LHCN-M2 (cell line): Measurements from ENCODE around the gene SETSIP. TPM values are rescaled to one million over a fixed set of nuclear protein-coding genes. Genes with fewer than 3 reads are reported as not detected.
"Not testable (repeated sequence)": the region's sequence is repeated elsewhere in the genome, so short reads cannot be mapped to it uniquely, and the experiment has no call there.

Experiments used
- DNase-seq: peaks from one replicate; pipeline ENCODE4 v3.0.0-alpha.2; 2012; ENCODE audit warnings: low read depth
- total RNA-seq: library from RNA; depleted of rRNA; stranded (reverse); fragments of >200 nt; gene quantifications from 2 replicates; pipeline ENCODE4 v1.2.3, GENCODE V29; 2014; rRNA removed

SETSIP gene
- total RNA-seq, 1 experiment from 2014 or later = not detected

- DNase-seq = no peak
Measured at GRCh38 chr1:92051948-92052347, 23.3 kb downstream of the SETSIP start.

- no peak for DNase-seq
Measured at GRCh38 chr1:92045766-92046495, 29.3 kb downstream of the SETSIP start.

GRCh38 chr1:92043621-92044020 is 31.6 kb downstream of the SETSIP start:
- DNase-seq = no peak

DNA sequence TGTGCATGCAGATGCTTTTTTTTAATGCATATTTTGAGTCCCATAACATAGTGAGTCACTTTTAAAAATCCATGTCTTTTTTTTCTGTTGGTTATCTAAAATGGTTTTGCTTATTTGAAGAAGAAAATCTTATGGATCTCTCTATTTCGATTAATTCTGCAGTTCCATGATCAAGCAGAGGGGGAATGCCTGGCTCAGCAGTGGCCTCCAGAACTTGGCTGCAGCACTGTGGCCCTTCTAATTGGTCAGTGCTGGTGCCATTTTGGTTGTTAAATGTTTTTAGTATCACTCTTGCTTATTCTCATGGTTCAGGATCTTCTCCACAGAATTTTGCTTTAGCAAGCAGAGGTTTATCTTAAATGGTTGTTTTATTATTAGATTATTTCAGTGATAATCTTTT is 34.2 kb downstream of the SETSIP start:
- DNase-seq = no peak

DNA sequence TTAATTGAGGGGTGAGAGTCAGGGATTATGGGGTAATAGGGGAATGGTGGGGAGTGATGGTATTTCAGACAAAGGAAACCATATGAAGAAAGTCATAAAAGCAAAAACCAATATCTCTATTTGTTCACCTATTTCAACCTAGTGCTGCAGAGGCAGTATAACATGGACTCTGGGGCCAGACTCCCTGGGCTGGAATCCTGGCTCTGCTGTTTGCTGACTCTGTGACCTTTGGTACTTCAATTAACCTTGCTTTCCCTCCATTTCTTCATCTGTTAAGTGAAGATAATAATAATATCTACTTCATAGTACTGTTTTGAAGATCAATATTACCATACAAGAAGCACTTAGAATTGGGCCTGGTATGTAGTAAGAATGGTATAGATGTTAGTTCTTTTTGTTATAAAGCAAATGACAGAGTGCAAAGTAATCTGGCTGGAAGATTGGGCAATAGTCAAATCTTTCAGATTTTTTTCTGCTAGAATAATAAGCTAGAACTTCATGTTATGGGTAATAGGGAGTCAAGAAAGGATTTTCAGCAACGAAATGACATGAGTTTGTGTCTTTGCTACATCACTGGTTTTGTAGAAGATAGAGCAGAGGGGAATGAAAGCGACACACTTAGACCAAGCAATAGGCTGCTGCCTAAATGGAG is 36.4 kb downstream of the SETSIP start:
- no peak for DNase-seq

DNA sequence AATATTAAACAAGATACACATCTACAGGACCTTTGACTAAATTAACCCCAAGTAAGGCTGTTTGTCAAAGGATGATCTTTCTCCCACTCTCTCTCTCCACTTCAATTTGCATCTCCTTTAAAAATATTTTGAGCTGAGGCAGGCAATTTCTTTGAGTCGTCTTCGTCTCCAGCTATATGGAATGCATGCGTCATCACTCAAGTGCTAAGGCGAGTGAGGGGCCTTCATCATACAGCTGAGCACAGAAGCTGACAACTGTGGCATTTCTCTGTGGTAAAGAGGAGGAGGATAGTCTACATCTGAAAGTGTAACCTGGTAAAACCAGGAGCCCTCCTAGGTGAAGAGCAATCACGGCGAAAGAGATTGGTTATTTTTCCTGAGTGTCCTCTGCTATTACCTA is 37.8 kb downstream of the SETSIP start:
- no peak for DNase-seq

DNA sequence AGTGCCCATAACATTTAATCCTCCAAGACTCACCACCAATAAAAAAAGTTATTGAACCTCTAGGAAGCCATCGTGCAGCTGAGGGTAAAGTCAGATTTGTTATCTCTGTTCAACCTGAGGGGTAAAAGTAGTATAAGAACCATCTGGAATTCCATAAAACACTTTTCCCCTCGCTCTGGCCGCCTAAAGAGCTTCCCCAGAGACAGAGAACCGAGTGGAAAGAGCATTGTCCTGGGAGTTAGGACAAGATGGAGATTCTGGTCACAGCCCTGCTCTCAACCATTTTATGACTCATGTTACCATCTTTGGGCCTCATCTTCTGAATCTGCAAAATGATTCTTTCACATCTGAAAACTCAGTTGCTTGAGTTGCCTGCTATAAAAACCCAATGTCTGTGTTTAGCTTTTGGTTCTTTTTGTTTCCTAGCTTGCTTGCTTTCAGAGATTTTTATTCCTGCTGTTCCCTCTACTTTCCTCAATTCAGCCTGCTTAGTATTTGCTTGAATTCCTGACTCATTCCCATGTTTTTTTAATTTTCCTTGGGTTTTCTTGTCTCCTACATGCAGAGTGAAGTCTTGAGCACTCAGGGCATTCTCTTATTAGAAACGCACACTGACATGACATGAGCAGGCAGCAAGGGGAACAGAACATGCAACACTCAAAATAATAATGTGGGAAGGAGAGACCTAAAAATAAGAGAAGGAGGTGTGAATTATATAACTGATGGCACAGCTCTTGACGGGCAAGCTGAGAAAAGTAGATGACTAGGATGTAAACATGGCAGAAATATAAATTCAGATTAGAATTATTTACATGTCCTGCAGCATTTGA is 43.7 kb downstream of the SETSIP start:
- no peak for DNase-seq

GRCh38 chr1:92030656-92031107 is 44.5 kb downstream of the SETSIP start:
- no peak for DNase-seq

DNA sequence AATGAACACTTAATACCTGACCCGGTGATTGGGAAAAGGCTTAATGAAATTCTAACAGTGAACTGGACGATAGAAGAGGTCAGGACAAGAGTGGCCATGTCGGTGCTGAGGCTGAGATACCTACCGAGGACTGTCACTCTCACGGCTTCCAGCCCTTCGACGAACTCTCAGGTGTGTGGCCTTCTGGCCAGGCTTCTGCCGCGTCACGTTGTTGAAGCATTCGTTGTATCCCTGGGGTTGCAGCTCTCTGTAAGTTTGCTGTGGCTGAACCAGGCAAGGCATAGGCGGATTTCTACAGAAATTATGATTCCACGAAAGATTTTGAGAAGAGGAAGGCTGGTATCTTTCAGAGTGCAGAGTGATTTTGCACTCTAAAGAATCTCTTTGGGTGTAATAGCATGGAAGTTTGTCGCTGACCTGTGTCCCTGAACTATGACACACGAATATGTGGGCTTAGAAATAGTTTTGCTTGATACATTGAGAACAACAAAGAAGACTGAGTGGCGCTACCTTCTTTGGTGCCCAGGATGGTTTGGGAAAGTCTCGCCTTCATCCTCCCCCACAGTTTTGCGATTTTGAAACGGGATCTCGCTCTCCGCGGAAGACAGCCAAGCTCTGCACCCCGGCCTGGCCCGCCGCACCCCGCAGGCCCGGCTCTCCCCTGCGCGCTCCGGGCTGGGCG is 45.8 kb downstream of the SETSIP start:
- no peak for DNase-seq

DNA sequence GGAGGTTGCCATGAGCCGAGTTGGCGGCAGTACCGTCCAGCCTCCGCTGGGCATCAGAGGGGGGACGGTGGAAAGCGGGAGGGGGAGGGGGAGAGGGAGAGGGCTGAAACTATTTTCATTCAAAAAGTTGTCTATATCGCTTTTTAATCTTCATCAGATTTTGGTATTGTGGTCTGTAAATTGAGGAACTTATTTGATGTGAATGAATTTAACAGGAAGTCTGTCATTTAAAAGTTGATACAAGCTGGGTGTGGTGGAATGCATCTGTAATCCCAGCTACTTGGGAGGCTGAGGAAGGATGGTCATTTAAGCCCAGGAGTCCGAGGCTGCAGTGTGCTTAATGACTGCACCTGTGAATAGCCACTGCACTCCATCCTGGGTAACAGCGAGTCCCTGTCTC is 48.4 kb downstream of the SETSIP start:
- no peak for DNase-seq

- DNase-seq = not testable (repeated sequence)
Measured at GRCh38 chr1:92026042-92026441, 49.2 kb downstream of the SETSIP start.

Other genes starting within 250 kb of the SETSIP start
- 2.6 and 3.2 TPM in 2 replicates for gene TGFBR3, start 189.3 kb downstream of the SETSIP start, total RNA-seq
- not detected in 2 replicates for gene BRDT, start 126.0 kb downstream of the SETSIP start, total RNA-seq
- gene EPHX4, start 45.4 kb downstream of the SETSIP start, total RNA-seq = 0.06 and 0.13 TPM in 2 replicates
- gene BTBD8, start 4.9 kb upstream of the SETSIP start, total RNA-seq = 2.7 and 3.4 TPM in 2 replicates
- not detected in 2 replicates for gene C1orf146, start 142.5 kb upstream of the SETSIP start, total RNA-seq
- gene GLMN, start 223.6 kb upstream of the SETSIP start, total RNA-seq = 16.3 and 20.8 TPM in 2 replicates
- gene RPAP2, start 223.6 kb upstream of the SETSIP start, total RNA-seq = 9.6 and 18.7 TPM in 2 replicates